ENCODE measurements around the gene STUB1.

Gene STUB1

GRCh38 chr16:645852-646678 lies 34.1 kb upstream of the STUB1 start:
- DNase-seq = no peak

DNA sequence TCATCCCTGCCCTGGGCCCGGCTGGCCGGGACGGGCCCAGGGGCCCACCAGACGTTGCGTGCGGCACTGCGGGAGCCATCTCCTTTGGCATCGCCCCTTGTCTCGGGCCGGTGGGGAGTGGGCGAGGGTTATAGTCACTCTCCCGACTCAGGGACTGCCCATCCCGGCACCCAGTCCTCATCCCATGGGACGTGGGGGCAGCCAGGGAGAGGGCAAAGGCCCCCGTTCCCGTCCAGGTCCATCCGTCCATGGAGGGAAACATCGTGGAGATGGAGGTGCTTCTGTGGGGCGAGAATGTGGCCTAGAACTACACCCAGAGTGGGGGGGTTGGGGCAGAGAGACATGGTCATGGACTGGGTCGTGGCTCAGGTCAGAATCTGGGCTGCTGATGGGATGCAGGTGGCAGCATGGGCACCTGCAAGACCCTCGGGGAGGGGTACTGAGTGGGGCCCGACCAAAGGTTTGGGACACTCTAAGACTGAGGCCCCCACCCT lies 33.5 kb upstream of the STUB1 start:
- no peak for DNase-seq

DNA sequence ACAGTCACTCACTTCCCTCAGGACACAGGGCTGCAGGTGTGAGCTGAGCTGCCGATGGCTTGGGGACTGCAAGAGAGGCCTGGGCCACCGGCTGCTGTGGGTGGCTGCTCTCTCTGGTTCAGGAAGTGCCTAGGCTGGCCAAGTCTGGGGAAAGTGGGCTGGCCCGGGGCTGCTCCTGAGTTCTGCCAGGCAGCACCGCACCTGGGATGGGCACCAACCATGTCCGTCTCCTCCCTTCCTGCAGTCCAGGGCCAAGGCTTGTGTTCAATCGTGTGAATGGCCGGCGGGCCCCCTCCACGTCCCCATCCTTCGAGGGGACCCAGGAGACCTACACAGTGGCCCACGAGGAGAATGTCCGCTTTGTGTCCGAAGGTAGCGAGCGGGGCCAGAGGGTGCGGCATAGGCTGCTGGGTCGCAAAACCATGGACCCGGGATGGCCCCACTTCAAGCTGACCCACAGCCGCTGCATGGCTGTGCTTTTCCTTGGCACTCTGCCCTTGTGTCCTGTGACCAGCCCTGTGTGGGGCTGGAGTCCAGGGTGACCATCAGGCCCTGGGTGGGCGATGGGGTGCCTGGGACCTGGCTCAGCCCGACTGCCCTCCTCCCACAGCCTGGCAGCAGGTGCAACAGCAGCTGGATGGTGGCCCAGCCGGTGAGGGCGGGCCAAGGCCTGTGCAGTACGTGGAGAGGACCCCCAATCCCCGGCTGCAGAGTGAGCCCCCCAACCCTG lies 32.9 kb upstream of the STUB1 start:
- no peak for DNase-seq

- peak; percentile 34 for DNase-seq
These were observed 32.0 kb upstream of the STUB1 start for GRCh38 chr16:648071-648780.

DNA sequence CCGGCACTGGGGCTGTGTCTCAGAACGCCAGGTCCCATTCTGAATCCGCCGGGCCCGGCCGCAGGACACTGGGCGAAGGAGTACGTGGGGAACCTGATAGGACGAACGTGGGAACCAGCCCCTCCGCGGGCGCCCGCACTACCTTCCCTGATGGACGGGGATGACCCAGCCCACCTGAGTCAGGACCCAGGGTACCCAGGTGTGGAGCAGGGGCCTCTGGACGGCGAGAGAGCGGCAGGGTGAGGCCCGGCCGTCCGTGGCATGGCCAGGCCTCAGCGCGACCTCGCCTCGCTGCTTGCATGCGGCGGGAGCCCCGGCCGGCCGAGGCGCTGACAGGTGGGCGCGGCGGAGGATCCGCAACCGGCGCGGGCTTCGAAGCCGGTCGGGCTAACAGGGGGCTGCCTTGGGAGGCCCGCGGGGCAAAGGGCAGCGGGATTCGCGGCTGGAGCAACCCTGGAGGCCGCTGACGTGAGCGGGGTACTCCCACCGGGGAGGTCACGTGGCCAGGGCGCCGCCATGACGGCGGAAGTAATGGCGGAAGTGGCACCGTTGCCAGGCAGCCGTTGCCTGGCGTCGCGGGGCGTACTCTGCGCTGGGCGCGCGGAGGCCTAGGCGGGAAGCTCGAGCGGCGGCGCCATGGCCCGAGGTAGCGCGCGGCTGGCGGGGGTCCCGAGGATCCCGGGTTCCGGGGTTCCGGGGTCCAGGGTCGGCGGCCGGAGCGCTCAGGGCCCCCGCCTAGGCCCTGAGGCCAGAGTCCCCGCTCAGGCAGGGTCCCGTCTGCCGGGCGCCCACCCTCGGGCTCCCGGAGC lies 31.2 kb upstream of the STUB1 start, which contains the start of gene WDR90:
Gene WDR90 (plus strand): TSS at position 585 of the 809 bp plus-strand sequence. CDS start 52 bp downstream, at position 637.
- DNase-seq = peak; percentile 56

- no peak for DNase-seq
These were observed 30.6 kb upstream of the STUB1 start for GRCh38 chr16:649631-650030.

DNA sequence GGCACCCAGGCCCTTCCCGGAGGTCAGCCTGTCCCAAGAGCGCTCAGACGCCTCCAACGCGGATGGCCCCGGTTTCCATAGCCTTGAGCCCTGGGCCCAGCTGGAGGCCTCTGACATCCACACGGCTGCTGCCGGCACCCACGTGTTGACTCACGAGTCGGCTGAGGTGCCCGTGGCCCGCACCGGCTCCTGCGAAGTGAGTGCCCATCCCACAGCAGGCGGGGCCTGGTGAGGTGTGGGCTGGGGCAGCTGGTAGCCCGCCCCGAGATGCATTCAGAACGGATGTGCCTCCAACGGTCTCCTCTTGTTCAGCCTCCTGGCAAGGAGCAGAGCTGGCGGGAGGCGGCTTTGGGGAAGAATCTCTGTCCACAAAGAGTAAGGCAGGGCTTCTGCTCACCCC lies 28.4 kb upstream of the STUB1 start:
- no peak for DNase-seq

- DNase-seq = no peak
These were observed 27.5 kb upstream of the STUB1 start for GRCh38 chr16:652454-653305.

DNA sequence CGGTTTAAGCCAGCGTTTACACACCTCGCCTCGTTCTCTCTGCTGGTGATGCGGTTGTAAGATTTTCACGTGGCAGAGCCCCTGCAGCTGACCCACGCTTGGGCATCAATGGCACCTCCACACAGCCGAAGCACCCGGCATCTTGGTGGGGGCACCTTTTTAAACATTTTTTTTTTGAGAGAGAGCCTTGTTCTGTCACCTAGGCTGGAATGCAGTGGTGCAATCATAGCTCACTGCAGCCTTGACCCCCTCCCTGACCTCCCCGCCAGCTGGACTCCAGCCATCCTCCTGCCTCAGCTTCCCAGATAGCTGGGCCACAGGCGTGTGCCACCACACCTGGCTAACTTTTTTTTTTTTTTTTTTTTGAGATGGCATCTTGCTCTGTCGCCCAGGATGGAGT lies 26.2 kb upstream of the STUB1 start:
- DNase-seq = no peak

DNA sequence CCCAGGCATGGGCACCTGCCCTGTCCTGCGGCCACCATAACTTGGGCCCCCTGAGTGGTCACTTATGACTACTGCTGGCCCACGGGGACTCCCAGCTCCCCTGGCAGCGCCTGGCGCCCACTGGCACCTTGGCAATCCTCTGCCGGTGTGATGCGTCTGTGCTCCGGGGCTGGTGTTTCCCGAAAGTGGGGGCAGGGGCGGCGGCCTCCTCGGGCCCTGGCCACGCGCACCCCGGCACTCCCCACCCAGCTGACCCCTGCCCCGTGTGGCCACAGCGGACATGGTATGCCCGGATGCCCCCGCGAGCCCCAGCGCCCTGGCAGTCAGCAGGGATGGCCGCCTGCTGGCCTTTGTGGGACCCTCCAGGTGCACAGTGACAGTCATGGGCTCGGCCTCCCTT lies 22.7 kb upstream of the STUB1 start:
- DNase-seq = no peak

- DNase-seq = no peak
These were observed 21.3 kb upstream of the STUB1 start for GRCh38 chr16:658679-659571.

DNA sequence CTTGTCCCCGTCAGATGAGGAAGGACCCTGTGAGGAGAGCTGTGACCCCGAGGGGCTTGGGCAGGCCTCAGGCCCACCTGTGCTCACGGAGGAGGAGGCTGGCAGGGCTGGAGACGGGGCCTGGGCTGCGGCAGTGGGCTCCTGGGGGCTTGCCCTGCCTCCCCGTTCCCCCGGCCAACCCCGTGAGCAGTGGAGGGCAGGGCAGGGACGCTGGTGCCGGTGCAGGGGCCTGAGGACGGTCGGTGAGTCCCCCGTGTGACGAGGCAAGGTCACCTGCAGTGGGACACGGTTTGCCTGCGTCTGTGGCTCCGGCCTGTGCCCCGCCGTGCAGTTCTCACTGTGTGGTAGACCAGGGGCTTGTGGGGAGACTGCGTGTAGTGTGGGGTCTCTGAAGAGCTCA lies 20.6 kb upstream of the STUB1 start:
- DNase-seq = no peak

- no peak for DNase-seq
These were observed 20.1 kb upstream of the STUB1 start for GRCh38 chr16:660132-660458.

GRCh38 chr16:660459-661183 lies 19.6 kb upstream of the STUB1 start:
- DNase-seq = peak; percentile 35

DNA sequence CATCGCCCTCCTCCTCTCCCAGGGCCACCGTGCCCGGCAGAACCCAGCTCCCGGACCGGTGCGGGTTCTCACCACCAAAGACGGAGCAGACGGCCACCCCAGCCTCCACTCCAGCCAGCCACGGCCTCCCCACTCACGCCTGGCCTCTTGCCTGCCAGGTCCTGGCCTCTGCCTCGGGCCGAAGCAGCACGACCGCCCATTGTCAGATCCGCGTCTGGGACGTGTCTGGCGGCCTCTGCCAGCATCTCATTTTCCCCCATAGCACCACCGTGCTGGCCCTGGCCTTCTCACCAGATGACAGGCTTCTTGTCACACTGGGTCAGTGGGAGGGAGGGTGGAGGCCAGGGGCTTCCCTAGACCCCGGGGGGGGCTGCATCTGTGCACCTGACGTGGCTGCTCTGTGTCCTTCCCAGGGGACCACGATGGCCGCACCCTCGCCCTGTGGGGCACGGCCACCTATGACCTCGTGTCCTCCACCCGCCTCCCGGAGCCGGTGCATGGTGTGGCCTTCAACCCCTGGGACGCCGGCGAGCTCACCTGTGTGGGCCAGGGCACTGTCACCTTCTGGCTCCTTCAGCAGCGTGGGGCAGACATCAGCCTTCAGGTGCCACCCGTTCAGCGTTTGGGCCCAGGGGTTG lies 18.9 kb upstream of the STUB1 start:
- DNase-seq = no peak

DNA sequence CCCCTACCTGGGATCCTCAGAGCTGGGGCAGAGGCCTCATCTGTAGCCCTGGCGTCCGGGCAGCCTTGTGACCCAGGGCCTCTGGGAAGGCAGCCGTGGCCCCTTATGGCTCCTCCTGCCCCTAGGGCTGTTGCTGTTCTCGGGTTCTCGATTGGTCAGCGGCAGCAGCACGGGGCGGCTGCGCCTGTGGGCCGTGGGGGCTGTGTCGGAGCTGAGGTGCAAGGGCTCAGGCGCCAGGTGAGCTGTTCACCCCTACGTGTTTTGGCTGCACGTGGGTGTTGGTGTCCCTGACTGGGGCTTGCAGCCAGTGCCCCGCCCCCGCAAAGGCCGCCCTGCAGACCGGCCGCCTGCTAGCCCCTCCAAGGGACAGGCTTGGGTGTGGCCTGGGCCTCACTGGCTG lies 18.1 kb upstream of the STUB1 start:
- no peak for DNase-seq

DNA sequence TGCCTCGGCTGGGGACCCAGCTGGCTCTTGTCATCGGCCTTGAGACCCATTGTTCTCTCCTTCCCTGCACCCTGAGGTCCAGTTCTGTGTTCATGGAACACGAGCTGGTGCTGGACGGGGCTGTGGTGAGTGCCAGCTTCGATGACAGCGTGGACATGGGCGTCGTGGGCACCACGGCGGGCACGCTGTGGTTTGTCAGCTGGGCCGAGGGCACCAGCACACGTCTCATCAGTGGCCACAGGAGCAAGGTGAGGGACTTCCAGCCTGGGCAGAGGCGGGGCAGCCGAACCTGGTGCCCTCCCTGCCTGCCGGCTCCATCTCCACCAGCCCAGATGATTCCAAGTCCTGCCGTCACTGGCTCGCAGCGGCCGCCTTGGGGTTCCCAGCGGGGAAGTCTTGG lies 17.6 kb upstream of the STUB1 start:
- no peak for DNase-seq

DNA sequence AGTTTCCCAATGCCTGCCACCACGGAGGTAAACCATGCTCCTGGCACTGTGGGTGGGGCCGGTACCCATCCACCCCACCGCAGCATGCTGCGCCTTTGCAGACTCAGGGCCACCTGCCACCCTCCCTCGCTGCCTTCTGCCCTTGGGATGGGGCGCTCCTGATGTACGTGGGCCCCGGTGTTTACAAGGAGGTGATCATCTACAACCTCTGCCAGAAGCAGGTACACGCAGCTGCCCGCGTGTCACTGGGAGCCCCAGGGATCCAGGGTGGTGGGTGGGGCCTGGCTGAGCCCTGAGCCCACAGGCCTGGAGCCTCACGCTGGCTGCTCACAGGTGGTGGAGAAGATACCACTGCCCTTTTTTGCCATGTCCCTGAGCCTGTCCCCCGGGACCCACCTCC lies 13.6 kb upstream of the STUB1 start:
- no peak for DNase-seq

GRCh38 chr16:667113-667779 lies 13.0 kb upstream of the STUB1 start:
- DNase-seq = no peak
